RWPE2 (cell line): ENCODE results near the gene AOAH.

Experiments used
- ATAC-seq: fragments of 200-7000 bp; cut with Tn5 transposase; 3 replicates; pipeline ENCODE4 v1.9.1; 2021; ENCODE audit warnings: low read depth
- DNase-seq: peaks from one replicate; pipeline ENCODE4 v3.0.0-alpha.2; 2020; ENCODE audit warnings: low spot score
- H3K27ac ChIP-seq: fragments of 450-650 bp; 2 replicates; pipeline ENCODE4 v1.5.1; 2017; ENCODE audit warnings: mild to moderate bottlenecking; ENCODE audit not compliant: poor library complexity, severe bottlenecking
- H3K27me3 ChIP-seq: fragments of 250-450 bp; sonication (Bioruptor Pico); 2 replicates; pipeline ENCODE4 v1.5.1; 2021; ENCODE audit warnings: mild to moderate bottlenecking, moderate library complexity; ENCODE audit not compliant: insufficient read depth, poor library complexity, severe bottlenecking
- H3K36me3 ChIP-seq: fragments of 250-450 bp; sonication (Bioruptor Pico); 2 replicates; pipeline ENCODE4 v1.5.1; 2020; ENCODE audit warnings: low read depth, mild to moderate bottlenecking, moderate library complexity
- H3K4me1 ChIP-seq: fragments of 250-450 bp; sonication (Bioruptor Pico); 2 replicates; pipeline ENCODE4 v1.5.1; 2021; ENCODE audit warnings: mild to moderate bottlenecking, moderate library complexity; ENCODE audit not compliant: insufficient read depth, poor library complexity, severe bottlenecking
- H3K4me3 ChIP-seq: fragments of 250-450 bp; sonication (Bioruptor Pico); 2 replicates; pipeline ENCODE4 v1.5.1; 2021; ENCODE audit warnings: mild to moderate bottlenecking, moderate library complexity; ENCODE audit not compliant: severe bottlenecking
- H3K9me3 ChIP-seq: fragments of 250-450 bp; sonication (Bioruptor Pico); 2 replicates; pipeline ENCODE4 v1.5.1; 2021; ENCODE audit warnings: mild to moderate bottlenecking, moderate library complexity; ENCODE audit not compliant: severe bottlenecking
- CTCF ChIP-seq: fragments of 450-650 bp; IDR thresholded peaks from one replicate; pipeline ENCODE4 v1.5.1; 2017; ENCODE audit warnings: mild to moderate bottlenecking, moderate library complexity; ENCODE audit not compliant: poor library complexity, severe bottlenecking

Gene AOAH

GRCh38 chr7:36538126-36538525 lies 186.2 kb downstream of the AOAH start:
- Histone ChIP-seq H3K4me1 (peaks cover 6% of the 10 kb centered on the region), H3K27ac (no peak overlapping the region), H3K36me3 (no peaks in the 10 kb centered on the region), H3K4me3 (no peak overlapping the region), H3K9me3 (no peaks in the 10 kb centered on the region), H3K27me3 (no peaks in the 10 kb centered on the region)
- no peak for TF ChIP-seq CTCF
- DNase-seq (no peak), ATAC-seq (no peak)

- DNase-seq (no peak), ATAC-seq (peak; percentile 79)
- Histone ChIP-seq H3K4me1 (peaks cover 6% of the 10 kb centered on the region), H3K4me3 (no peak overlapping the region), H3K36me3 (no peaks in the 10 kb centered on the region), H3K9me3 (no peaks in the 10 kb centered on the region), H3K27me3 (no peaks in the 10 kb centered on the region), H3K27ac (no peak overlapping the region)
- no peak for TF ChIP-seq CTCF
Measured at GRCh38 chr7:36535866-36536664, 188.2 kb downstream of the AOAH start.

GRCh38 chr7:36533717-36534116 lies 190.6 kb downstream of the AOAH start:
- no peaks in the 10 kb centered on the region for H3K36me3 ChIP-seq
- DNase-seq (no peak), ATAC-seq (no peak)
- no peak for TF ChIP-seq CTCF
- H3K27me3 ChIP-seq = no peaks in the 10 kb centered on the region
- no peak overlapping the region for H3K4me3 ChIP-seq
- H3K27ac ChIP-seq = no peak overlapping the region
- H3K9me3 ChIP-seq = no peaks in the 10 kb centered on the region
- H3K4me1 ChIP-seq = peaks cover 6% of the 10 kb centered on the region

GRCh38 chr7:36532981-36533499 lies 191.3 kb downstream of the AOAH start:
- Histone ChIP-seq H3K4me1 (peaks cover 8% of the 10 kb centered on the region), H3K27ac (no peak overlapping the region), H3K36me3 (no peaks in the 10 kb centered on the region), H3K9me3 (no peaks in the 10 kb centered on the region), H3K27me3 (no peaks in the 10 kb centered on the region), H3K4me3 (no peak overlapping the region)
- no peak for DNase-seq
- TF ChIP-seq CTCF = no peak
- ATAC-seq = no peak

GRCh38 chr7:36531951-36532350 lies 192.3 kb downstream of the AOAH start:
- H3K4me3 ChIP-seq = no peak overlapping the region
- H3K27ac ChIP-seq = no peak overlapping the region
- no peak for DNase-seq
- no peak for ATAC-seq
- peaks cover 18% of the 10 kb centered on the region for H3K4me1 ChIP-seq
- no peaks in the 10 kb centered on the region for H3K36me3 ChIP-seq
- no peak for TF ChIP-seq CTCF
- H3K27me3 ChIP-seq = no peaks in the 10 kb centered on the region
- H3K9me3 ChIP-seq = no peaks in the 10 kb centered on the region
